22Rv1 (cell line): Measurements from ENCODE around the gene SPDYE16.
"Not testable (repeated sequence)": the region's sequence is repeated elsewhere in the genome, so short reads cannot be mapped to it uniquely, and the experiment has no call there.

Experiments used
- ZFX ChIP-seq: fragments of 450-650 bp; IDR thresholded peaks from 2 replicates; pipeline ENCODE4 v1.6.1; 2017; ENCODE audit warnings: antibody characterized with exemption, borderline replicate concordance
- TF ChIP-seq, protein P1 (sequence below): fragments of 450-650 bp; IDR thresholded peaks from 2 replicates; pipeline ENCODE4 v1.5.1; 2017; ENCODE audit warnings: mild to moderate bottlenecking

DNA sequence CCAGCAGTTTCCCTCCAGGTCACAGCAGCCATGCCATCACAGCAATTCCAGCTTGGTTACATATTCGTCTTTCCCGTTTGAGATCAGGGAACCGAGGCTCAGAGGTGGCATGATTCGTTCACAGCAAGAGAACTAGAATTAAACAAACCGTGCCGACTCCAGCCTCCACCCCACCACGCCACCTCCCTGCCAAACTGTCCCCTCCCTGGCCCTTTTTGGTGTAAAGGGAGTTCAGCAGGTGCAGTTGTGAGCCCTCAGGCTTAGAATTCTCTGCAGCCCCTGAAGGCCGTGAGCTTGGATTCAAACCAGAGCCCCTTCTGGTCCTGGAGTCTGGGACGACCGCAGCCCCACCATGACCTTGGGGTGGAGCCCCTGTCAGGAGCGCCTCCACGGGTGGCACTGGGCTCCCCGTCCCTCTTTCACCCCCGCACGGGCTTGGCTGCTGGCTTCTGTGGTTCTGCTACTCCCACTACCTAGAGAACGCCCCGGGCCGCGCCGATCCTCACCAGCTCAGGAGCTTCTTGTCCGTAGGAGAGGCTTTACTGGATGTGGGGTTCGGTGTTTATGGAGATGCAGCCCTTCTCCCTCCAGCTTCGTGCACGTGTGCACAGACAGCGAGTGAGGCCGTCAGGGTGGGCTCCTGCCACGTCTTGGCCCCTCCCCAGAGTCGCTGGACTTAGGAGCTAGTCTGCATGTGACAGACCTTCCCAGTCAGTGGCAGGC is 43.7 kb downstream of the SPDYE16 start:
- TF ChIP-seq, protein P1, sequence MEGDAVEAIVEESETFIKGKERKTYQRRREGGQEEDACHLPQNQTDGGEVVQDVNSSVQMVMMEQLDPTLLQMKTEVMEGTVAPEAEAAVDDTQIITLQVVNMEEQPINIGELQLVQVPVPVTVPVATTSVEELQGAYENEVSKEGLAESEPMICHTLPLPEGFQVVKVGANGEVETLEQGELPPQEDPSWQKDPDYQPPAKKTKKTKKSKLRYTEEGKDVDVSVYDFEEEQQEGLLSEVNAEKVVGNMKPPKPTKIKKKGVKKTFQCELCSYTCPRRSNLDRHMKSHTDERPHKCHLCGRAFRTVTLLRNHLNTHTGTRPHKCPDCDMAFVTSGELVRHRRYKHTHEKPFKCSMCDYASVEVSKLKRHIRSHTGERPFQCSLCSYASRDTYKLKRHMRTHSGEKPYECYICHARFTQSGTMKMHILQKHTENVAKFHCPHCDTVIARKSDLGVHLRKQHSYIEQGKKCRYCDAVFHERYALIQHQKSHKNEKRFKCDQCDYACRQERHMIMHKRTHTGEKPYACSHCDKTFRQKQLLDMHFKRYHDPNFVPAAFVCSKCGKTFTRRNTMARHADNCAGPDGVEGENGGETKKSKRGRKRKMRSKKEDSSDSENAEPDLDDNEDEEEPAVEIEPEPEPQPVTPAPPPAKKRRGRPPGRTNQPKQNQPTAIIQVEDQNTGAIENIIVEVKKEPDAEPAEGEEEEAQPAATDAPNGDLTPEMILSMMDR = not testable (repeated sequence)
- not testable (repeated sequence) for TF ChIP-seq ZFX
